ENCODE measurements around the gene AANAT. TPM values are rescaled to one million over a fixed set of nuclear protein-coding genes. Genes with fewer than 3 reads are reported as not detected.

Gene AANAT
- total and polyA plus RNA-seq, 4 donors: not detected

GRCh38 chr17:76419576-76420260 lies 47.7 kb upstream of the AANAT start (continued):
- TF ChIP-seq ZBTB33 (IDR thresholded peaks at IDR 0.05) (no peak), FOXA1 (IDR thresholded peaks at IDR 0.05) (no peak), NR2F2 (IDR thresholded peaks at IDR 0.05) (no peak), MAX (IDR thresholded peaks at IDR 0.05) (no peak), GABPA (IDR thresholded peaks at IDR 0.05 in 1 of 2, conservative IDR thresholded peaks at IDR 0.05 in 1 of 2) (no peak)

GRCh38 chr17:76420356-76421043 lies 46.9 kb upstream of the AANAT start:
- Histone ChIP-seq H3K27me3 (ENCODE audit: control insufficient read depth in 4 of 4, insufficient read depth in 4 of 4, low read length in 3 of 4) (no peaks in the 10 kb centered on the region), H3K27ac (ENCODE audit: low read depth in 1 of 2, low read length in 2 of 2) (no peak overlapping the region), H3K4me3 (ENCODE audit: low read depth in 1 of 3, low read length in 3 of 3) (no peak overlapping the region), H3K4me1 (ENCODE audit: control insufficient read depth in 4 of 4, insufficient read depth in 4 of 4, low read length in 3 of 4) (peaks cover 0 to 8% (median 0%) of the 10 kb centered on the region in 4 donors), H3K9me3 (ENCODE audit: control insufficient read depth in 4 of 4, low read length in 3 of 4) (no peaks in the 10 kb centered on the region), H3K36me3 (ENCODE audit: control insufficient read depth in 4 of 4, insufficient read depth in 3 of 4, low read depth in 1 of 4, low read length in 3 of 4) (no peaks in the 10 kb centered on the region), H3K9ac (ENCODE audit: low read depth in 1 of 2, low read length in 2 of 2) (no peak overlapping the region)
- TF ChIP-seq HNF4A (conservative IDR thresholded peaks at IDR 0.05): no peak
- no peak for TF ChIP-seq ZBTB33 (IDR thresholded peaks at IDR 0.05)
- no peak for TF ChIP-seq FOXA1 (IDR thresholded peaks at IDR 0.05)
- TF ChIP-seq YY1 (IDR thresholded peaks at IDR 0.05): no peak
- no peak for TF ChIP-seq REST (IDR thresholded peaks at IDR 0.05)
- no peak for TF ChIP-seq EGR1 (IDR thresholded peaks at IDR 0.05; ENCODE audit: low read depth in 2 of 2)
- TF ChIP-seq FOXA2 (IDR thresholded peaks at IDR 0.05): no peak
- no peak for TF ChIP-seq MAX (IDR thresholded peaks at IDR 0.05)
- TF ChIP-seq SP1 (IDR thresholded peaks at IDR 0.05): no peak
- TF ChIP-seq CTCF (IDR thresholded peaks at IDR 0.05; ENCODE audit: low read depth, low read length, missing input control): no peak
- no peak for TF ChIP-seq JUND (IDR thresholded peaks at IDR 0.05)
- TF ChIP-seq GABPA (IDR thresholded peaks at IDR 0.05 in 1 of 2, conservative IDR thresholded peaks at IDR 0.05 in 1 of 2): no peak
- no peak for TF ChIP-seq RAD21 (IDR thresholded peaks at IDR 0.05)
- no peak for TF ChIP-seq HNF4G (IDR thresholded peaks at IDR 0.05)
- no peak for TF ChIP-seq TAF1 (conservative IDR thresholded peaks at IDR 0.05)
- no peak for TF ChIP-seq RXRA (IDR thresholded peaks at IDR 0.05)
- TF ChIP-seq NR2F2 (IDR thresholded peaks at IDR 0.05): no peak
- no peak for TF ChIP-seq ATF3 (IDR thresholded peaks at IDR 0.05)
- DNase-seq (ENCODE audit: low spot score): no peak
- WGBS: 86% methylated on average over 10 of the region's 10 CpGs

Data from liver (tissue), 9 donors.